ENCODE results near the gene STX3. TPM values are rescaled to one million over a fixed set of nuclear protein-coding genes. Genes with fewer than 3 reads are reported as not detected.

The STX3 gene
- total RNA-seq (2014; rRNA removed; shearing (Covaris generic)) (47.9 and 65.5 TPM in 2 replicates), polyA plus RNA-seq (2016; fragmentation: Nextera tagmentation; extraction: Ambion mirVana) (19.0 and 20.0 TPM in 2 replicates)
- long read RNA-seq, transcript STX3-201 (11 exons, 3,299 nt): major isoform, 12 of 20 reads
- long read RNA-seq, partial matches to known transcripts: 2 of 20 reads
- long read RNA-seq, other reads (novel, unspliced or antisense): 4 of 20 reads

DNA sequence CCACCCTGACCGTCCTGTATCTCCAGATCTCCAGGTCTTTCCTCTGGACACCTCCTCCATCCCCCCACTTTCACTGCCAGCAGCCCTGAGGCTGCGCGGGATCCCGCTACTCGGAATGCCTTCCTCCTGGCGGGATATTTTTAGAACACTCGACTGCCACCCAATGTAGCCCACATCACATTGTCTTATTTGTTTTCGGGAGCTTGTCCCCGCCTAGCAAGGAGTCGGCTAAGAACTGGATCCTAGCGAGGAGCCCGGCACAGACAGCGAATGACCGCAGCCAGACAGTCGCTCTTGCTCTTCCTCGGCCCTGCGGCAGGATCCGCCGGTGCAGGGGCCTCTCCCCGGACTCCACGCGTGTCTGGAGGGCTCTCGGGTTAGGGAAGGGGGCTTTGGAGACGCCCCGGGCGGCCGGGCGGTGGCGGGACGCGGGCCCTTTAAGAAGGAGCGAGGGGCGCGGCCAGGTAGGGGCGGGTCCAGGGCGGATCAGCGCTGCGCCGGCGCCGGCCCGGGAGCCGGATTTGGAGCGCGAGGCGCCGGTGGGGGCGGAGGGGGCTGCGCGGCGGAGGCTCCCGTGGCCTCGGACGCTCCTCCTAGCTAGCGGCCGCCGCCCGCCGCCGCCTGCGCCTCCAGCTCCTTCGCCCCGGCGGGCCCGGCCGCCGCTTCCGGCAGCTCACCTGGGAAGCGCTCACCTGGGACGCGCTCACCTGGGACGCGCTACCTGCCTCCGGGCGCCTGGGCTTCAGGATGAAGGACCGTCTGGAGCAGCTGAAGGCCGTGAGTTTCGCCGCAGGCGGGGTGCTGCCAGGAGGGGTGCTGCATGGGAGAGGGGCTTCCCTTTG is at the start of gene STX3:
Gene STX3, plus strand, starts transcription at position 518 of the 842 bp plus-strand sequence. Its CDS starts 230 bp downstream, at position 748.
- Histone ChIP-seq H2AFZ (peak within 1 kb of the TSS; percentile 99), H3K36me3 (ENCODE audit: insufficient read depth) (no peaks in the 10 kb centered on the region), H3K4me3 (peak within 1 kb of the TSS; percentile 99), H3K4me1 (ENCODE audit: insufficient read depth) (peaks cover 16% of the 10 kb centered on the region), H3F3A (replicated peaks; ENCODE audit: low read depth) (peaks cover 10% of the 10 kb centered on the region; the same call in 1 of the 2 replicates), H3K79me2 (replicated peaks; ENCODE audit: insufficient read depth) (peaks cover 45% of the 10 kb centered on the region), H3K27ac (ENCODE audit: low read depth) (peak within 1 kb of the TSS; percentile 59), H4K20me1 (replicated peaks; ENCODE audit: insufficient read depth) (peaks cover 18% of the 10 kb centered on the region), H3K4me2 (peak within 1 kb of the TSS; percentile 95), H3K27me3 (ENCODE audit: insufficient read depth) (no peaks in the 10 kb centered on the region), H3K9me2 (ENCODE audit: insufficient read depth) (no peaks in the 10 kb centered on the region)
- peaks cover 17% of the 10 kb centered on the region for H3K27me3 Mint-ChIP-seq (ENCODE audit: insufficient read depth, low read depth, poor library complexity)
- peak within 1 kb of the TSS; percentile 92 for H3K4me3 Mint-ChIP-seq
- no peaks in the 10 kb centered on the region for H3K9me3 Mint-ChIP-seq
- DNase-seq (ENCODE audit: low spot score) (peak; percentile 85), ATAC-seq (peak; percentile 81)
- peaks cover 27% of the 10 kb centered on the region for H3K4me1 Mint-ChIP-seq
- peak within 1 kb of the TSS; percentile 93 for H3K27ac Mint-ChIP-seq
- H3K36me3 Mint-ChIP-seq (ENCODE audit: low read depth): peaks cover 4% of the 10 kb centered on the region; the same call in 2 of the 3 replicates
- TF ChIP-seq STAT1 (IDR thresholded peaks at IDR 0.05; ENCODE audit: unreplicated experiment) (no peak), EZH2phosphoT487 (IDR thresholded peaks at IDR 0.05; ENCODE audit: unreplicated experiment) (no peak), CREB1 (CRISPR knock-in tag; IDR thresholded peaks at IDR 0.05; ENCODE audit: low read depth) (no peak), EZH2 (IDR thresholded peaks at IDR 0.05; ENCODE audit: low read depth, unreplicated experiment) (no peak), NANOG (IDR thresholded peaks at IDR 0.05; ENCODE audit: borderline replicate concordance) (no peak), ZNF331 (CRISPR knock-in tag; IDR thresholded peaks at IDR 0.05; ENCODE audit: low read depth) (no peak), POLR2AphosphoS5 (IDR thresholded peaks at IDR 0.05; ENCODE audit: low read depth) (no peak; the same call in none of the 2 replicates), ZNF114 (CRISPR knock-in tag; IDR thresholded peaks at IDR 0.05) (no peak), JUNB (IDR thresholded peaks at IDR 0.05; ENCODE audit: unreplicated experiment) (no peak)
- TF ChIP-seq, protein P1, sequence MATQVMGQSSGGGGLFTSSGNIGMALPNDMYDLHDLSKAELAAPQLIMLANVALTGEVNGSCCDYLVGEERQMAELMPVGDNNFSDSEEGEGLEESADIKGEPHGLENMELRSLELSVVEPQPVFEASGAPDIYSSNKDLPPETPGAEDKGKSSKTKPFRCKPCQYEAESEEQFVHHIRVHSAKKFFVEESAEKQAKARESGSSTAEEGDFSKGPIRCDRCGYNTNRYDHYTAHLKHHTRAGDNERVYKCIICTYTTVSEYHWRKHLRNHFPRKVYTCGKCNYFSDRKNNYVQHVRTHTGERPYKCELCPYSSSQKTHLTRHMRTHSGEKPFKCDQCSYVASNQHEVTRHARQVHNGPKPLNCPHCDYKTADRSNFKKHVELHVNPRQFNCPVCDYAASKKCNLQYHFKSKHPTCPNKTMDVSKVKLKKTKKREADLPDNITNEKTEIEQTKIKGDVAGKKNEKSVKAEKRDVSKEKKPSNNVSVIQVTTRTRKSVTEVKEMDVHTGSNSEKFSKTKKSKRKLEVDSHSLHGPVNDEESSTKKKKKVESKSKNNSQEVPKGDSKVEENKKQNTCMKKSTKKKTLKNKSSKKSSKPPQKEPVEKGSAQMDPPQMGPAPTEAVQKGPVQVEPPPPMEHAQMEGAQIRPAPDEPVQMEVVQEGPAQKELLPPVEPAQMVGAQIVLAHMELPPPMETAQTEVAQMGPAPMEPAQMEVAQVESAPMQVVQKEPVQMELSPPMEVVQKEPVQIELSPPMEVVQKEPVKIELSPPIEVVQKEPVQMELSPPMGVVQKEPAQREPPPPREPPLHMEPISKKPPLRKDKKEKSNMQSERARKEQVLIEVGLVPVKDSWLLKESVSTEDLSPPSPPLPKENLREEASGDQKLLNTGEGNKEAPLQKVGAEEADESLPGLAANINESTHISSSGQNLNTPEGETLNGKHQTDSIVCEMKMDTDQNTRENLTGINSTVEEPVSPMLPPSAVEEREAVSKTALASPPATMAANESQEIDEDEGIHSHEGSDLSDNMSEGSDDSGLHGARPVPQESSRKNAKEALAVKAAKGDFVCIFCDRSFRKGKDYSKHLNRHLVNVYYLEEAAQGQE (IDR thresholded peaks at IDR 0.05; ENCODE audit: unreplicated experiment): no peak
- TF ChIP-seq, protein P2, sequence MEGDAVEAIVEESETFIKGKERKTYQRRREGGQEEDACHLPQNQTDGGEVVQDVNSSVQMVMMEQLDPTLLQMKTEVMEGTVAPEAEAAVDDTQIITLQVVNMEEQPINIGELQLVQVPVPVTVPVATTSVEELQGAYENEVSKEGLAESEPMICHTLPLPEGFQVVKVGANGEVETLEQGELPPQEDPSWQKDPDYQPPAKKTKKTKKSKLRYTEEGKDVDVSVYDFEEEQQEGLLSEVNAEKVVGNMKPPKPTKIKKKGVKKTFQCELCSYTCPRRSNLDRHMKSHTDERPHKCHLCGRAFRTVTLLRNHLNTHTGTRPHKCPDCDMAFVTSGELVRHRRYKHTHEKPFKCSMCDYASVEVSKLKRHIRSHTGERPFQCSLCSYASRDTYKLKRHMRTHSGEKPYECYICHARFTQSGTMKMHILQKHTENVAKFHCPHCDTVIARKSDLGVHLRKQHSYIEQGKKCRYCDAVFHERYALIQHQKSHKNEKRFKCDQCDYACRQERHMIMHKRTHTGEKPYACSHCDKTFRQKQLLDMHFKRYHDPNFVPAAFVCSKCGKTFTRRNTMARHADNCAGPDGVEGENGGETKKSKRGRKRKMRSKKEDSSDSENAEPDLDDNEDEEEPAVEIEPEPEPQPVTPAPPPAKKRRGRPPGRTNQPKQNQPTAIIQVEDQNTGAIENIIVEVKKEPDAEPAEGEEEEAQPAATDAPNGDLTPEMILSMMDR (conservative IDR thresholded peaks at IDR 0.05; ENCODE audit: low read depth in 2 of 2): no peak
- TF ChIP-seq, protein P3, sequence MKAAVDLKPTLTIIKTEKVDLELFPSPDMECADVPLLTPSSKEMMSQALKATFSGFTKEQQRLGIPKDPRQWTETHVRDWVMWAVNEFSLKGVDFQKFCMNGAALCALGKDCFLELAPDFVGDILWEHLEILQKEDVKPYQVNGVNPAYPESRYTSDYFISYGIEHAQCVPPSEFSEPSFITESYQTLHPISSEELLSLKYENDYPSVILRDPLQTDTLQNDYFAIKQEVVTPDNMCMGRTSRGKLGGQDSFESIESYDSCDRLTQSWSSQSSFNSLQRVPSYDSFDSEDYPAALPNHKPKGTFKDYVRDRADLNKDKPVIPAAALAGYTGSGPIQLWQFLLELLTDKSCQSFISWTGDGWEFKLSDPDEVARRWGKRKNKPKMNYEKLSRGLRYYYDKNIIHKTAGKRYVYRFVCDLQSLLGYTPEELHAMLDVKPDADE (IDR thresholded peaks at IDR 0.05): no peak
- TF ChIP-seq, protein P4, sequence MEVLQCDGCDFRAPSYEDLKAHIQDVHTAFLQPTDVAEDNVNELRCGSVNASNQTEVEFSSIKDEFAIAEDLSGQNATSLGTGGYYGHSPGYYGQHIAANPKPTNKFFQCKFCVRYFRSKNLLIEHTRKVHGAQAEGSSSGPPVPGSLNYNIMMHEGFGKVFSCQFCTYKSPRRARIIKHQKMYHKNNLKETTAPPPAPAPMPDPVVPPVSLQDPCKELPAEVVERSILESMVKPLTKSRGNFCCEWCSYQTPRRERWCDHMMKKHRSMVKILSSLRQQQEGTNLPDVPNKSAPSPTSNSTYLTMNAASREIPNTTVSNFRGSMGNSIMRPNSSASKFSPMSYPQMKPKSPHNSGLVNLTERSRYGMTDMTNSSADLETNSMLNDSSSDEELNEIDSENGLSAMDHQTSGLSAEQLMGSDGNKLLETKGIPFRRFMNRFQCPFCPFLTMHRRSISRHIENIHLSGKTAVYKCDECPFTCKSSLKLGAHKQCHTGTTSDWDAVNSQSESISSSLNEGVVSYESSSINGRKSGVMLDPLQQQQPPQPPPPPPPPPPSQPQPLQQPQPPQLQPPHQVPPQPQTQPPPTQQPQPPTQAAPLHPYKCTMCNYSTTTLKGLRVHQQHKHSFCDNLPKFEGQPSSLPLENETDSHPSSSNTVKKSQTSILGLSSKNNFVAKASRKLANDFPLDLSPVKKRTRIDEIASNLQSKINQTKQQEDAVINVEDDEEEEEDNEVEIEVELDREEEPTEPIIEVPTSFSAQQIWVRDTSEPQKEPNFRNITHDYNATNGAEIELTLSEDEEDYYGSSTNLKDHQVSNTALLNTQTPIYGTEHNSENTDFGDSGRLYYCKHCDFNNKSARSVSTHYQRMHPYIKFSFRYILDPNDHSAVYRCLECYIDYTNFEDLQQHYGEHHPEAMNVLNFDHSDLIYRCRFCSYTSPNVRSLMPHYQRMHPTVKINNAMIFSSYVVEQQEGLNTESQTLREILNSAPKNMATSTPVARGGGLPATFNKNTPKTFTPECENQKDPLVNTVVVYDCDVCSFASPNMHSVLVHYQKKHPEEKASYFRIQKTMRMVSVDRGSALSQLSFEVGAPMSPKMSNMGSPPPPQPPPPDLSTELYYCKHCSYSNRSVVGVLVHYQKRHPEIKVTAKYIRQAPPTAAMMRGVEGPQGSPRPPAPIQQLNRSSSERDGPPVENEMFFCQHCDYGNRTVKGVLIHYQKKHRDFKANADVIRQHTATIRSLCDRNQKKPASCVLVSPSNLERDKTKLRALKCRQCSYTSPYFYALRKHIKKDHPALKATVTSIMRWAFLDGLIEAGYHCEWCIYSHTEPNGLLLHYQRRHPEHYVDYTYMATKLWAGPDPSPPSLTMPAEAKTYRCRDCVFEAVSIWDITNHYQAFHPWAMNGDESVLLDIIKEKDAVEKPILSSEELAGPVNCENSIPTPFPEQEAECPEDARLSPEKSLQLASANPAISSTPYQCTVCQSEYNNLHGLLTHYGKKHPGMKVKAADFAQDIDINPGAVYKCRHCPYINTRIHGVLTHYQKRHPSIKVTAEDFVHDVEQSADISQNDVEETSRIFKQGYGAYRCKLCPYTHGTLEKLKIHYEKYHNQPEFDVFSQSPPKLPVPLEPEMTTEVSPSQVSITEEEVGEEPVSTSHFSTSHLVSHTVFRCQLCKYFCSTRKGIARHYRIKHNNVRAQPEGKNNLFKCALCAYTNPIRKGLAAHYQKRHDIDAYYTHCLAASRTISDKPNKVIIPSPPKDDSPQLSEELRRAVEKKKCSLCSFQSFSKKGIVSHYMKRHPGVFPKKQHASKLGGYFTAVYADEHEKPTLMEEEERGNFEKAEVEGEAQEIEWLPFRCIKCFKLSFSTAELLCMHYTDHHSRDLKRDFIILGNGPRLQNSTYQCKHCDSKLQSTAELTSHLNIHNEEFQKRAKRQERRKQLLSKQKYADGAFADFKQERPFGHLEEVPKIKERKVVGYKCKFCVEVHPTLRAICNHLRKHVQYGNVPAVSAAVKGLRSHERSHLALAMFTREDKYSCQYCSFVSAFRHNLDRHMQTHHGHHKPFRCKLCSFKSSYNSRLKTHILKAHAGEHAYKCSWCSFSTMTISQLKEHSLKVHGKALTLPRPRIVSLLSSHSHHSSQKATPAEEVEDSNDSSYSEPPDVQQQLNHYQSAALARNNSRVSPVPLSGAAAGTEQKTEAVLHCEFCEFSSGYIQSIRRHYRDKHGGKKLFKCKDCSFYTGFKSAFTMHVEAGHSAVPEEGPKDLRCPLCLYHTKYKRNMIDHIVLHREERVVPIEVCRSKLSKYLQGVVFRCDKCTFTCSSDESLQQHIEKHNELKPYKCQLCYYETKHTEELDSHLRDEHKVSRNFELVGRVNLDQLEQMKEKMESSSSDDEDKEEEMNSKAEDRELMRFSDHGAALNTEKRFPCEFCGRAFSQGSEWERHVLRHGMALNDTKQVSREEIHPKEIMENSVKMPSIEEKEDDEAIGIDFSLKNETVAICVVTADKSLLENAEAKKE (CRISPR knock-in tag; IDR thresholded peaks at IDR 0.05): no peak
